Hematopoietic multipotent progenitor cell treated with erythropoietin and hydrocortisone succinate and interleukin-3 and kit ligand, for 15 days (in vitro differentiated cells): ENCODE data around the gene AGO4.
"Not testable (repeated sequence)": the region's sequence is repeated elsewhere in the genome, so short reads cannot be mapped to it uniquely, and the experiment has no call there.

Experiments
- DNase-seq: peaks from one replicate; pipeline ENCODE4 v3.0.0-alpha.2; 2015; ENCODE audit warnings: low spot score

Gene AGO4

DNA sequence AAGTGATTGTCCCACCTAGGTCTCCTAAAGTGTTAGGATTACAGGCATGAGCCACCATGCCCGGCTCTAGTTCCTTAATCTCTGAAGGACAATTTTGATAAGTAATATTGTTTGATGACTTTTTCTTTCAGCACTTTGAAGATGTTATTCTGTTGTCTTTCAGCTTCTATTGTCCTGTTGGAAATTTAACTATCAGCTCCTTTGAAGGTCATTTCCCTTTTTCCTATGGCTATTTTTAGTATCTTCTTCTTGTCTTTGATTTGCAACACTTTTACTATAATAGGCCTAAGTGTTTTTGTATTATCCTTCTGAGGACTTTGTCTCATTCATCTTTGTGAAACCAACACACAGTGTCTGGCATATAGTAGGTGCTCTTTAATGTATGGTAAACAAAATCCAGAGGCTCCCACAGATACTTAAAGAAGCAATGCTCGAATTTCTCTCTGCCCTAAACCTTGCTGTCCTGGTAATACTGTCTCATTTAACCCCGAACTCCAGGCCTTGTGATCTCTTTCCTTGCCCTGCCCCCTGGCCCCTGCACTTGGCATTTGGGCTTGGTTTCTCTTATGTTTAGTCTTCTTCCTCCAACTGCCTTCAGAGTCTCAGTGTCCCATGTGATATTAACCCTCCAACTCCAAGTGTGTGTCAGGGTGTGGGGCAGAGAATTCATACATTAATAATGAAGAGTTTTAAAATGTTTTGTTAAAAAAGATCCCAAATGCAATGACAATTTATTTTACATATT lies 56.2 kb downstream of the AGO4 start:
- no peak for DNase-seq

DNA sequence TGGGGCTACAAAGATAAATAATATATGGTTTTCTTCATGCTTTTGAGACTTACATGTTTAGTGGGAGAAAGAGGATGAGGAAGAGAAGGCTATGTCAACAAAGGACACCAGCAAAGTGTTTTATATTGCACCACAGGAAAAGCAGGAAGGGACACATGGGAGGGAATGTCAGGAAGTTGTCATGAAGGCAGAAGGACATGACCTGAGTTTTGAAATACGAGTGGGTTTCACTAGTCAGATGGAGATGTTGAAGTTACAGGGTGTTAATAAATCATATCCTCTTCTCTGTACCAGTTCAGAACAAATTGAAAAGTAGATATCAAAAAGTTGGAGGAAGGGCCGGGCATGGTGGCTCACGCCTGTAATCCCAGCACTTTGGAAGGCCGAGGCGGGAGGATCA lies 57.0 kb downstream of the AGO4 start:
- no peak for DNase-seq

DNA sequence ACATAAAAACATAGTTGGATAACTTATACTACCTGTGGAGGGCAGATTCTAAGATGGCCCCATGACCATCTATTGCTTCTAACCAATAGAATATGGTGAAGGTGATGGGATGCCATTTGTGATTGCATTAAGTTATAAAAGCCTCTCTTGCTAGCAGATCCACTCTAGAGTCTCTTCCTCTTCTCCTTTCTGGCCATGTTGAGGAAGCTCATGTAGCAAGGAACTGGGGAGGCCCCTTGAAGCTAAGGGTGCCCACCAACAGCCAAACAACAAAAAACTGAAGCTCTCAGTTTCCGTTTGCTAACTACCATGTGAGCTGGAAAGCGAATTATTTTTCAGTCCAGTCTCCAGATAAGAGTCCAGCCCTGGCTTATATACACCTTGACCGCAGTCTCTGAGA lies 59.2 kb downstream of the AGO4 start:
- DNase-seq = no peak

DNA sequence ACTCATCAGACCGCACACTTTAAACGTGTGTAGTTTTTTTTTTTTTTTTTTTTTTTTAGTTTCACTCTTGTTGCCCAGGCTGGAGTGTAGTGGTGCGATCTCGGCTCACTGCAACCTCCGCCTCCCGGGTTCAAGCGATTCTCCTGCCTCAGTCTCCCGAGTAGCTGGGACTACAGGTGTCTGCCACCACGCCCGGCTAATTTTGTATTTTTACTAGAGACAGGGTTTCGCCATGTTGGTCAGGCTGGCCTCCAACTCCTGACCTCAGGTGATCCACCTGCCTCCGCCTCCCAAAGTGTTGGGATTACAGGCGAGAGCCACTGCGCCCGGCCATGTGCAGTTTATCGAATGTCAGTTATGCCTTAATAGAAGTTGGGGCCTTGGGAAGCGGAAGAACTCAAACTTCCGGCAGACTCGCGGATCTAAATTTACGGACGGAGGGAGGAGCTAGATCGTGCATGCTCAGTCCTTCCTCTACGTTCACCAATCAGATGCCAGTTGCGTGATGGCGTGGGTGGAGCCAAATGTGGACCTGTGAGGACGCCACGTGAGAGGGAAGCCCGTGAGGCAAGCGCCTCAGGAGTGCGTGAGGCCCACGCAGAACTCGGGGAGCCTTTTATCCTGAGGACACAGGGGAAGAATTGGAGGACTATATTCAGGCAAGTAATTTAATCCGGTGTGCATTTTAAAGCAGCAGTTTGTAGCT lies 61.6 kb downstream of the AGO4 start:
- DNase-seq = not testable (repeated sequence)

DNA sequence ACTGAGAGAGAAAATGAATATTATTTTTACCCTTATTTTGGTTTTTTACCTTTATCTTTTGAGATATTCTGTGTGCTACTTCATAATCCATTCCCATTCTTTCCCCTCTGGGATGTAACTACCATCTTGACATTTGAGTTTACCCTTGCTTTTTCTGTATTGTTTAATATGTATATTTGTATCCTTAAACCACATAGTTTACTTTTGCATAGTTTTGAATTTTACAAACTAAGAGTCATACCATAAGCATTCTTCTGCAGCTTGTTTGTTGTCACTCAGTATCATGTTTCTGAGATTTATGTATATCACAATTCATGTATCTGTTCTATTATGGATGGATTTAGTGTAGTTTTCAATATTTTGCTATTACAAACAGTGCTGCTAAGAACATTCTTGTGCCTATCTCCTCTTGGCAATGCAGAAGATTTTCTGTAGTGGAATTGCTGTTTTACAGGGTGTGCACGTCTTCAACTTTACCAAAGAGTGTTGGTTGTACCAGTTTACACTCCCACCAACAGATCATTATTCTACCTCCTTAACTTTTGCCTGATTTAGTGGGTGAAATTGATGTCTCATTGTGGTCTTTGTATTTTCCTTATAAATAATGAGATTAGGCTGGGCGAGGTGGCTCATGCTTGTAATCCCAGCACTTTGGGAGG lies 63.0 kb downstream of the AGO4 start:
- no peak for DNase-seq

DNA sequence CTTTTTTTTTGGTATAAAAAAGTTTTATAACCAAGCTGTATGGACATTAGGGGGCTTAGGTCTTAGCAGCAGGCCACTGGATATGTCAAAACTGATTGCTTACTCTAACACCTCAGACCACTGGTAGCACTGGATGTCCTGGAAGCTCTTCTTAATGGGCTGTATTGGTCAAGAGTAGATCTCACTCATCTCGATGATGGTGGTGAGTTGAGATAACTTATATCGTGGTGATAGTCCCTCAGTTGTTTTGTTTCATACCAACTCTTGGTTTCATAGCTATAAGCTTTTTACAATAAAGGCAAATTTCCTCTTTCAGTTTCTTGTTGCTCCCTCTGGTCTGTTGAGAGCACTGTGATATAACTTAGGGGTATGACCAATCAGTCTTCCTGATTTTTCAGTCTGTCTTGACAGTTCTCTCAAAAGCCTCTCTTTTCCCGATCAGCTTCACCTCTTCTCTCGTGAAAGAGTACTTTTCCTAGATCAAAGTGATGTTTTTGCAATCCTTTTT lies 65.5 kb downstream of the AGO4 start:
- no peak for DNase-seq

DNA sequence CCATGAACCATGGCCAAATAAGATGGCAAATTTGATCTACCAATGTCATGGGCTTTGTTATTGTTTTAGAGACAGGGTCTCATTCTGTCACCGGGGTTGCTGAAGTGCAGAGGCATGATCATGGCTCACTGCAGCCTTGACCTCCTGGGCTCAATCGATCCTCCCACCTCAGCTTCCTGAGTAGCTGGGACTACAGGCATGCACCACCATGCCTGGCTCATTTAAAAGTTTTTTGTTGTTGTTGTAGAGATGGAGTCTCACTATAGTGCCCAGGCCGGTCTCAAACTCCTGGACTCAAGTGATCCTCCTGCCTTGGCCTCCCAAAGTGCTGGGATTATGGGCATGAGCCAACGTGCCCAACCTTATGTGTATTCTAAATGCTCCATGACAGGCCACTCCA lies 66.3 kb downstream of the AGO4 start:
- DNase-seq = not testable (repeated sequence)

DNA sequence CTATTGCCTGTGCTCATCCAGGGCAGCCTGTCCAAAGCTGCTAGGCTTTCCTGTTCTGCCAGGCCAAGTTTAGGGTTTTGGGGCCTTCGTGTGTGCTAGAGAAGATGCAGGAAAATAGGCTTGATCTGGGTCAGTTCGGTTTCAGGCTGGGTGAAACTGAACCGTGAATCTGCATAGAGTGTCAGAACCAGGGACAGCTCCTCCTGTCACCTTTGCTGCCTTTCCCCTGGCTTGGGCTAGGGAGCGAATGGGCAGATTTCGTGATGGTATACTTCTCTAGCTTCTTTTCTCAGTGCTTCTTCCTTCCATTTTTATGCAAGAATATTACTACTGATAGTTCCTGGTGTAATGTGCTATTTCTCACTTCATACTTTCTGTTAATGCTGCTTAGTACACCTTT lies 69.2 kb downstream of the AGO4 start:
- DNase-seq = no peak

DNA sequence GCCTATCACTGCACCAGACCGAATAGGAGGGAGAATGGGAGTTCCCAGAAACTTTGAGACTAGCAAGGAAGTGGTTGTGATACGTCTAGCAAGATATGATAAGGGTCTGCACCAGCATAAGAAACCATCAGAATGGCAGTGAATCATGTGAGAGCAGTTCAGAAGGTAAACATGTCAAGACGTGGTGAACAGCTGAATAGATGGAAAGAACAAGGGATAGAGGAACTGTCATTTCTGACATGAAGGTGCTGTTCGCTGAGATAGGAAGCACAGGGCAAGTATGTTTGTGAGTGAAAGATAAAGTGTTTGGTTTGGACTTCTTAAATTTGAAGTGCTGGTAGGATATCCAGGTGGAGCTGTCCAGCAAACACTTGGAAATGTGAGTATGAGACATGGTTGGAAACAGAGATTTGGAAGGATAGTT lies 74.0 kb downstream of the AGO4 start:
- no peak for DNase-seq

DNA sequence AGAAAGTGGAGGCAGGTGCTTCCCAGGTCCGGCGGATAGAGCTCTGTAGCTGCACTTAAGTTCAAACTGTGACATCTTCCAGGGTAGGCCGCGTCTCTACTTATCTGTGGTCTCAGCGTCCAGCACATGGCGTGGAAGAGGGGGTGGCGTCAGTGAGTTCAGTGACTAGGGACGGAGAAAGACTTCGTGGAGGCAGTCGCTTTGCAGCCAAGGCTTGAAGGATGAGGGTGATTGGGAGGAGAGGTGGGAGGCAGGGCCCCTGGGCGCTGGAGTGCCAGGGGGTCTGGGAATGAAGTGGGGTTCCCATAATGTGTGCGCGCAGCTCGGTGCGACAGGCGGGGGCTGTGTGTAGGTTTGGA lies 74.7 kb downstream of the AGO4 start:
- no peak for DNase-seq

DNA sequence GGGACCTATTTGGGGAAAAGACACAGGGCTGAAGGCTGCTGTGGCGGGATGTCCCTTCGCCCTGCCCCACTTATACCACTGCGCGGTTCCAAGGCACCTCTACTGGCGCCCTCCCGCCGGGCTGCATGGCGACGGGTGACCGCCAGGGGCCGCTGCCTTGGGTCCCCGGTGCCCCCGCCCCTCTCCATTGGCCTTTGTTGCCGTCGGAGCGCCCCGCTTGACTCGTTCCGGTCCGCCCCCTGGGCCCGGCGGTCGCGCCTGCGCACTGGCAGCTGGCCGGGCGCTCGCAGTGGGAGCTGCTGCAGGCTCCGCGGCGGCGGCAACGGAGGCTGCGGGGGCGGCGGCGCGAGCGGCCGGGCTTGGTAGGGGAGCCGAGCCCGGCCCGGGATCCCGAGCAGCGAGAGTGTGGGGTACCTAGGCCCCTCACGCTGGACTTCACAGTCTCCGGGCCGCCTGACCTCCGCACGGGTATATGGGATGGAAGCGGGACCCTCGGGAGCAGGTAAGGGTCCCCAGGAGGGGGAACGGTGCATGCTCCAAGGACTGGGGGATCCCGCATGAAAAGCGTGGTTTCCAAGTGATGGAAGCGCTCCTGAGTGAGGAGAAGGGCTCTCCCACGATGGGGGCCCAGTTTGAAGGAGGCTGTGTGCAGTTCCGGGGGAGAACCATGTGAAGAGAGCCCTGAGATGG lies 75.3 kb downstream of the AGO4 start, which contains the start of gene AGO1:
AGO1 (plus strand) TSS at position 265 of the 690 bp plus-strand sequence; CDS start at position 478, 213 bp downstream.
- DNase-seq = peak; percentile 92

DNA sequence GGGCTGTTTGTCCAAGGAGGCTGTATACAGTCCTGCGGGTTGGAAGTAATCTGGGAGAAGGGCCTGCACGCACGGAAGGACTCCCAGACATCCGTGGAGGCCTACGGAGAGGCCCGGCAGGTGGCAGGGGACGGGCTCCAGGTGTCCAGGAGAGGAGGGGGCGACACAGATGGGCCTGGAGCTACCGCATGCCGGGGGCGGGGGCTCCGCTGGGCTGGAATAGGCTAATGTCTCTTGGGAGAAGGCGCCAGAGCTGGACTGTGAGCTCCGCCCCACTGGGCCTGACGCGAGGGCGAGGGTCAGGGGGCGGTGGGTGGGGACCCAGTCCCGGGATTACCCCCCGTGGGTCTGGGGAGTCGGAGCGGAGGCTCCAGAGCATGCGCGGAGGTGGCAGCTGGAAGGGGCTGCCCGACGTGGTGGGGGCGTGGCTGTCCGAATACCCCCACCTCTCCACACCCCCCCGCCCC lies 75.9 kb downstream of the AGO4 start:
- no peak for DNase-seq

DNA sequence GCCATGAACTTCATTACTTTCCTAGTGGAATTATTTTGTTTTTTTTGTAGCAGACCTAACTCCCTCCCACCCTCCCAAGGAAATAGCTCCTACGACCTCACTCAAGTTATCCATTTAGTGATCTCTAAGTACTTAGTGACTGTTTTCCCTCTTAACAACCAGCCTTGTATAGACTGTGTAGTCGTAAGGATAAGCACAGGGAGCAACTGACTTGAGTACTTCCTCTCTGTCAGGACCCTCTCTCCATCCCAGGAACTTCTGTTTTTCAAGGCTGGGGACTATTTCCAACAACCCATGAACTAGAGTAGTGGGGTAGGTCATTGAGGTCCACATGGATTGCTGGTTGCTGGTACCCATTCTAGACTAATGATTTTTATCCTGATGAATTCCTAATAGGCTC lies 77.1 kb downstream of the AGO4 start:
- no peak for DNase-seq

DNA sequence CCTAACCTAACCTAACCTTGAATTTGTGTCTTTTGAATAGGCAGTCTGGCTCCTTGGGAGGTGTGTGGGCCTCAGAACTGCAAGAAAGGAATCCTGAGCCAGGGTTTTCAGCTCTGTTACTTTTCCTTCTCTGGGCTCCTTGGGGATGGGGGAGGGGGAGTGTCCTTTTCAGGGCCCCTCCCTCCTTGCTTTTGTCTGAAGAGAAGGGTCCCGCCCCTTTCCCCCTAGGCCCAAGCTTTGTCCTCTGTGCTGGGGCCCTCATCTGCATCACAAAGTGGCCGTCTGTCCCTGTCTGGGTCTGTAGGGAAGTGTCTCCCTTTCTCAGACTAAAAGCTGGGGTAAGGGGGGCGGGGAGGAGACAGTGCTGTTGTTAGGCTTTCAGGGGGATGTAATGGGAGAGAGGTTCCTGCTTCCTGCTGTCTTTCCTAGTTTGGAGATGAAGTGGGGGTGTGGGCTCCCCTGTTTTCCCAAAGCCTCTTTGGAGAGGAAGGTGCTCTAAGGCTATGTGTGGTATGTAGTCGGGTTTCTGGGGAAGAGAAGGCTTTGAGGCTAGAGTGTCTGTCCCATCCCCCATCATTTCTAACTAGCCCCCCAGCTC lies 78.2 kb downstream of the AGO4 start:
- no peak for DNase-seq

DNA sequence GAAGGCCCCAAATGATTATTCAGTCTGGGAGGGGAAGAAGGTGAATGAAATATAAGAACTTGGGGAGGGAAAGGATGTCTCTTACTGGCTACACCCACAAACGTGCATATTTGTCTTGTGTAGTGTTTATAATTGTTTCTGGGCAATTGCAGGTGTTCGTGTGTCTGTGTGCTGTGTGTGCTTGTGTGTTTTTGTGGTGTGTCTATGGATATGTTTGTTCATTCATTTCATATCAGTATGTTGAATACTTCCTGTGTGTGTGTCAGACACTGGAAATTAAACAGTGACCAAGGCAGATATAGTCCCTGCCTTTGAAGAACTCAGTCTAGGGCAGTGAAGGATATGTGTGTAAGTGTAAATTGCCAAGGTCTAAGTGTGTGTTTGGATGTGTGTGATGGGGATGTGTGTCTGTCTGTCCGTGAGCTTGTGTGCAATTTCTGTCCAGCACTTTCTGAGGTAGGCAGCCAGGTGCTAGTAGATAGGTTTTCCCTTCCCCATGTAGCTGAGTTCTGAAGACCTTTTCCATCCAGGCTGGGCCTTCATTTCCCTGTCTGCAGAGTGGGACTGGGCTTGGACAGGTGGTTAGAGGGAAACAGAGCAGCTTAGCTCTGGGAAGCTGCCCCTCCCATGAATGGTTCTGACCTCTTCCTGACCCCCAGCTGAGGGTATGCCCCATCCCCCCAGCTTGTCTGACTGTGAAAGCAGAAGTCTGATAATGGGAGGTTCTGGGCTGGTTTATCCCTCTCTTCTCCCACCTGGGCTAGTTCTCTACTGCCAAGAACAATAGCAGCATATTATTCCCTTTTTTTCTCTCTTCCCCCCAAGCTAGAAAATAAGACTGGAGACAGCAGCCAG lies 79.0 kb downstream of the AGO4 start:
- no peak for DNase-seq

DNA sequence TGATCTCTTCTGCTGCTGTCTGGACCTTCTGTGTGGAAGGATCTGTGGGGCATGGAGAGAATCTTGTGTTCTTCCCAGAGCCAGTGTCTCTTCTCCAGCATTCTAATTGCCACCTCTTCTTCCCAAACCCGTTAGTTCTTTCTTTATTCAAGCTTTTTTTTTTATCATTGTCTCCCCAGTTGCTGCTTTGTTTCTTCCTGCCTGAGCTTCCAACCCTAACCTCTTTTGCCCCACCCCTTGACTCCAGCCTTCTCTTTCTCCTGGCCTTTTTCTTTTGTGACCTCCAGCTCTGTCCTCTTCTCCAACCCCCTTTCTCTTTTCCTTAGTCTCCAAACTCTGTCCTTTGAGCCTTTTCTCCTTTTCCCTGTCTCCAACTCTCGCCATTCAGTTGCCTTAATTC lies 79.7 kb downstream of the AGO4 start:
- no peak for DNase-seq

DNA sequence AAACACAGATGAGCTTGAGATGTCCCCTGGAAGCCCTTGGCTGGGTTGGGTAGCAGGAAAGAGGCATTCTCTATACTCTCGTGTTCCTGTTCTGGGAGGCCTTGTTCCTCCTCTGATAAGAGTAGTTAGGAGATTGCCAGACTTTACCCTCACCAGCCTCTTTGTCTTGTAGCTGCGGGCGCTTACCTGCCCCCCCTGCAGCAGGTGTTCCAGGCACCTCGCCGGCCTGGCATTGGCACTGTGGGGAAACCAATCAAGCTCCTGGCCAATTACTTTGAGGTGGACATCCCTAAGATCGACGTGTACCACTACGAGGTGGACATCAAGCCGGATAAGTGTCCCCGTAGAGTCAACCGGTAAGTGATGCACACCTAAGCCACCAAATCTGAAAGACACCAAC lies 80.4 kb downstream of the AGO4 start:
- DNase-seq = no peak

DNA sequence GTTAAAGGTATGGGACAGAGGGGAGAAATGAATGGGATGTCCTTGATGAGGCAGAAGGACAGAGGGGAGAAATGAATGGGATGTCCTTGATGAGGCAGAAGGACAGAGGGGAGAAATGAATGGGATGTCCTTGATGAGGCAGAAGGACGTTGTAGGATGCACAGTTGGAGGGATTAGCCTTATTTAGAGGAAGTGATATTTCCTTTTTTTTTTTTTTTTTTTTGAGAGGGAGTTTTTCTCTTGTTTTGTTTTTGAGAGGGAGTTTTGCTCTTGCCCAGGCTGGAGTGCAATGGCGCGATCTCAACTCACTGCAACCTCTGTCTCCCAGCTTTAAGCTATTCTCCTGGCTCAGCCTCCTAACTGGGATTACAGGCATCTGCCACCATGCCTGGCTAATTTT lies 81.2 kb downstream of the AGO4 start:
- DNase-seq = not testable (repeated sequence)

DNA sequence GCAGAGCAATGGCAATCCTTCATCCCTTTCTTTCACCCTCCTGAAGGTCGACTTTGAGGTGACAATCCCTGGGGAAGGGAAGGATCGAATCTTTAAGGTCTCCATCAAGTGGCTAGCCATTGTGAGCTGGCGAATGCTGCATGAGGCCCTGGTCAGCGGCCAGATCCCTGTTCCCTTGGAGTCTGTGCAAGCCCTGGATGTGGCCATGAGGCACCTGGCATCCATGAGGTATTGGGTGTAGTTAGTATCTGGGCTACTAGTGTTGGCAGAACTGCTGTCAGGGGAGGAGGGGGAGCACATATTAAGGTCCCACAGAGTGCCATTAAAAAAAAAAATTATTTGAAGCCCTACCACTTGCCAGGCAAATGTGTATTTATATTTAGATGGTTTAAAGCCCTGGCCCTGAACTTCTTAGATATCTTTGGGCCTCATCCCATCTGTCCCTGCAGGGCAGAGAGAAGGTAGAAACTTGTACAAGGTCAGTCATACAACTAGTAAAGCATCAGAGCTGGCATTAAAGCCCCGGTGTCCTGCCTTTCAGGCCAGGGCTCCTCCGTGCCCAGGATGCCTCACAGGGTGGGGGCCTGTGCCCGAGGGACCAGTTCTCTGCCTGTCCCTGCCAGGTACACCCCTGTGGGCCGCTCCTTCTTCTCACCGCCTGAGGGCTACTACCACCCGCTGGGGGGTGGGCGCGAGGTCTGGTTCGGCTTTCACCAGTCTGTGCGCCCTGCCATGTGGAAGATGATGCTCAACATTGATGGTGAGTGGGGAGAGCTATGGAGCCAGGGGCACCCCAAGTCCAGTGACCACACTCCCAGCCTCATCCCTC lies 85.4 kb downstream of the AGO4 start:
- DNase-seq = no peak

DNA sequence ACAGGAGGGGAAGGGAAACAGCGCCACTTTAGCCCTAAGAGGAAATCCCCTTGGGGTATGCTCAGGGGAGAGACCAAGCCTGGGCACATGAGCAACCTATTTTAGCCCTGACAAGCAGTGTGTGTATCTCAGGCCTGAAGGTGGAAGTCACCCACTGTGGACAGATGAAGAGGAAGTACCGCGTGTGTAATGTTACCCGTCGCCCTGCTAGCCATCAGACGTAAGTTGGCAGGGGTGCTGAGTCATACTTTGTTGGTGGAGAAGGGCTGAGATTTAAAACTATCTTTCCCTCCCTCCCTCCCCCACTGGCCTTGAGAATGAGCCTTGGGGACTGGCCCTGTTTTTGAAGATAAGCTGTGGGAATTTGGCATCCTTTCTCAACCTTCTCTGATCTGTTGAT lies 86.4 kb downstream of the AGO4 start:
- DNase-seq = no peak
